ENCODE results near the gene PRKACB.

DNA sequence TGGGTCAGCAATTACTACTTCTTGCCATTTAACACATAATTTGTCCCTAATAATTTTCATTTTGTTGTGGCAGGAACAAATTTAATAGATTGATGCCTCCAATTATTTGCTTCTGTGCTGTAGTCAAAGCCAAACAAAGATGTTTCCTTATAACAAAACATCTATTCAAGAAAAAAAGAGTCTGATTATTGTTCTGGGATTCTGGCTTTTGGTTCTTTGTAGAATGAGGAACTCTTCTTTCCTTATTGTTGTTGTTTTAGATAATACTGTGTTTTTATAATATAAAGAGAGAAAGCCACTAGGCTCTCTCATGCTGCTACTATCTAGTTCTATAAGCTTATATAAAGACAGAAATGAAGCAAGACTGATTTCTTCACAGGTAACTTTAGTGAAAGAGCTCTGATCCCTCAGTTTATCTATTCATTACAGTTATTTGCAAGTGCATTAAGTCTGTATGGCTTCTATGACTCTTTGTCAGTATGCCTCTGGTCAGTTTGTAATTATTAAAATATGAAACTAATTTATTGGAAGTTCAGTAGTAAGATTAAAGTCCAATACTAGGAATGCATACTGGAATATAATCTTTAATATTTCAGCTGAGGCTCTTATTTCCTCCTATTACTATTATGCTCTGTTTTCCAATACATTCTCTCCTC lies 37.4 kb downstream of the PRKACB start:
- TF ChIP-seq, protein P1, sequence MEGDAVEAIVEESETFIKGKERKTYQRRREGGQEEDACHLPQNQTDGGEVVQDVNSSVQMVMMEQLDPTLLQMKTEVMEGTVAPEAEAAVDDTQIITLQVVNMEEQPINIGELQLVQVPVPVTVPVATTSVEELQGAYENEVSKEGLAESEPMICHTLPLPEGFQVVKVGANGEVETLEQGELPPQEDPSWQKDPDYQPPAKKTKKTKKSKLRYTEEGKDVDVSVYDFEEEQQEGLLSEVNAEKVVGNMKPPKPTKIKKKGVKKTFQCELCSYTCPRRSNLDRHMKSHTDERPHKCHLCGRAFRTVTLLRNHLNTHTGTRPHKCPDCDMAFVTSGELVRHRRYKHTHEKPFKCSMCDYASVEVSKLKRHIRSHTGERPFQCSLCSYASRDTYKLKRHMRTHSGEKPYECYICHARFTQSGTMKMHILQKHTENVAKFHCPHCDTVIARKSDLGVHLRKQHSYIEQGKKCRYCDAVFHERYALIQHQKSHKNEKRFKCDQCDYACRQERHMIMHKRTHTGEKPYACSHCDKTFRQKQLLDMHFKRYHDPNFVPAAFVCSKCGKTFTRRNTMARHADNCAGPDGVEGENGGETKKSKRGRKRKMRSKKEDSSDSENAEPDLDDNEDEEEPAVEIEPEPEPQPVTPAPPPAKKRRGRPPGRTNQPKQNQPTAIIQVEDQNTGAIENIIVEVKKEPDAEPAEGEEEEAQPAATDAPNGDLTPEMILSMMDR (IDR thresholded peaks at IDR 0.05): no peak
- TF ChIP-seq POLR2A (IDR thresholded peaks at IDR 0.05): no peak

Data from uterus (tissue), 2 donors.